Spleen (tissue), 7 donors: Measurements from ENCODE around the gene SGO2.

Experiments used
- CTCF ChIP-seq, 11 experiments: fragments of 200-600 bp in 7 of 11; fragments of 450-650 bp in 4 of 11; sonication (generic) in 4 of 11; IDR thresholded peaks in 8 of 11; conservative IDR thresholded peaks in 3 of 11; 1 replicate in 7 of 11; 2 replicates in 4 of 11; pipeline versions ENCODE4 v1.4.0 to v1.8.0; 2016 to 2021; ENCODE audit warnings: antibody characterized with exemption in 11 of 11, inconsistent platforms in 4 of 11, mild to moderate bottlenecking in 1 of 11
- POLR2A ChIP-seq, 3 donors: fragments of 450-650 bp; IDR thresholded peaks; one replicate each; pipeline ENCODE4 v1.5.1; 2017; ENCODE audit warnings: antibody characterized with exemption in 3 of 3, mild to moderate bottlenecking in 1 of 3
- POLR2AphosphoS5 ChIP-seq, 3 donors: sonication (generic); formaldehyde crosslinking; IDR thresholded peaks; one replicate each; pipeline ENCODE4 v1.5.1; 2017; ENCODE audit warnings: antibody characterized with exemption in 3 of 3
- donor health status: DM: no; HTN: no; CAD: no; lungs with moderate emphysema.
- donor health status: DM: no; HTN: no; CAD: no.
- donor health status: DM: no; HTN: no; CAD: no.

- TF ChIP-seq CTCF (IDR thresholded peaks at IDR 0.05 in 8 of 11, conservative IDR thresholded peaks at IDR 0.05 in 3 of 11) = no peak
- TF ChIP-seq POLR2A (IDR thresholded peaks at IDR 0.05) = no peak
- no peak for TF ChIP-seq POLR2AphosphoS5 (IDR thresholded peaks at IDR 0.05)
These were observed 73.2 kb downstream of the SGO2 start for GRCh38 chr2:200599206-200599605.
